Fibroblast of skin of scalp (primary cell): Measurements from ENCODE around the gene SULT1B1.
A peak's percentile ranks its signal among the peaks of the same experiment; 100 is the strongest.

Source experiments
- DNase-seq: peaks from one replicate; pipeline ENCODE4 v3.0.0-alpha.2; 2013

The SULT1B1 gene

DNA sequence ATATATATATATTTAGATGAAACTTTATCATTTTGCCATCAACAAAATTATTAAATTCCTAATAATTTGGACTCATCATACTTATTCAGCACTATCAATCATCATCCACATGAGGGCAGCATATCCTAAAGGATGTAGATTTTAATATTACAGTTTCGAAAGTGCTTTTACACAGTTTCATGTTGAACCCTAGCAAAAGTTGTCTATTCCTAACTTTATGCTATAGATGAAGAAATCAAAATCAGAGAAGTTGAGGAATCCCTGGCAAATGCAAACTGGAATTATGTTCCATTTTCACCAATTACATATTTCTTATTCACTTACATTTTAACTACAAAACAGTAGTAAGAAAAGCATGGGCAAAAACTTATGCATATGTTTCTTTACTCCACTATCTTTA, 70.8 kb downstream of the SULT1B1 start:
- peak; percentile 52 for DNase-seq

GRCh38 chr4:69684804-69685203, 75.6 kb downstream of the SULT1B1 start:
- no peak for DNase-seq
